Right lobe of liver (tissue), 4 donors: ENCODE measurements around the gene SLC48A1.

Experiments
- CTCF ChIP-seq, 4 donors: fragments of 200-600 bp in 3 of 4; fragments of 450-650 bp in 1 of 4; IDR thresholded peaks; one replicate each; pipeline versions ENCODE4 v1.5.1 to v1.8.0; 2016 to 2022; ENCODE audit warnings: antibody characterized with exemption in 4 of 4, mild to moderate bottlenecking in 2 of 4
- POLR2A ChIP-seq: fragments of 450-650 bp; IDR thresholded peaks from one replicate; pipeline ENCODE4 v1.6.1; 2017; ENCODE audit warnings: antibody characterized with exemption, mild to moderate bottlenecking
- donor health status: DM: no; HTN: no; CAD: no.
- donor health status: DM: no; HTN: no; CAD: no.
- donor health status: DM: no; HTN: yes; CAD: no.

- TF ChIP-seq CTCF (IDR thresholded peaks at IDR 0.05) (peak; percentile 91 to 95 (median 92)), POLR2A (no peak)
Measured at GRCh38 chr12:47742253-47742825, 30.7 kb upstream of the SLC48A1 start.
